AG04449 (cell line): Measurements from ENCODE around the gene ADD2.
"Not testable (repeated sequence)": the region's sequence is repeated elsewhere in the genome, so short reads cannot be mapped to it uniquely, and the experiment has no call there.

Source experiments
- CTCF ChIA-PET: fragments of 350-600 bp; formaldehyde crosslinking; extraction: SDS; loops from one replicate; lab custom pipeline; 2021; ENCODE audit warnings: antibody characterized with exemption; lab: Yijun Ruan, JAX
- POLR2A ChIA-PET: fragments of 400-600, 350-600 bp; formaldehyde crosslinking; extraction: SDS; loops from one replicate; lab custom pipeline; 2020; ENCODE audit warnings: antibody characterized with exemption, inconsistent platforms; lab: Yijun Ruan, JAX
- DNase-seq: peaks from one replicate; pipeline ENCODE4 v3.0.0-alpha.2; 2010; ENCODE audit warnings: low read depth, low spot score
- H3K4me3 ChIP-seq: 2 replicates; pipeline ENCODE4 v1.5.1; 2011; ENCODE audit warnings: low read depth, mild to moderate bottlenecking, control low read depth, low read length
- TF ChIP-seq, protein P1 (sequence below): IDR thresholded peaks from one replicate; pipeline ENCODE4 v1.5.1; 2011; ENCODE audit warnings: mild to moderate bottlenecking, moderate library complexity, low read length, control low read depth, inconsistent platforms; ENCODE audit not compliant: insufficient read depth; ENCODE audit errors: missing control alignments

The ADD2 gene

DNA sequence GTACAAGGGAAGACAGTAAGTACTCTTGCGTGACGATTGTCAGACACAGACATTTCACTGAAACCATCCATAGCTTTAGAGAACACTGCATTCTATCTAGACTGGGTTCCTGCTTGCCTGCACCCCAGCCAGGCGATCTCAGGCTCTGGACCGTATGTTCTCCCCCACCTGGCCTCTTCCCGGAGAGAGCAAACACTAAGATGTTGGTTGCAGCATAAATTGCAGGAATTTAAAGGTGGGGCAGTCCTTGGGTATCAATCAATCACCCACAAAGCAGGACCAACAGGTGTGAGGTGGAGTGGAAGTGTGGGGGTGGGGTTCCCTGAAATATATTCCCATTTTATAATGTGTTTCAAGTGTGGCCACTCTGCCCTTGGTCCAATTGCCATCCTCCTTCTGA is 110.8 kb downstream of the ADD2 start:
- CTCF ChIA-PET, result interaction anchor here (0.9 to 3.5 kb wide), 4 partner anchors 10 to 355 kb away, joined by 3 to 18 read pairs (median 5); partner anchors contain the start of gene FAM136A
- no peak overlapping the region for H3K4me3 ChIP-seq
- POLR2A ChIA-PET, result no interaction called here
- TF ChIP-seq, protein P1, sequence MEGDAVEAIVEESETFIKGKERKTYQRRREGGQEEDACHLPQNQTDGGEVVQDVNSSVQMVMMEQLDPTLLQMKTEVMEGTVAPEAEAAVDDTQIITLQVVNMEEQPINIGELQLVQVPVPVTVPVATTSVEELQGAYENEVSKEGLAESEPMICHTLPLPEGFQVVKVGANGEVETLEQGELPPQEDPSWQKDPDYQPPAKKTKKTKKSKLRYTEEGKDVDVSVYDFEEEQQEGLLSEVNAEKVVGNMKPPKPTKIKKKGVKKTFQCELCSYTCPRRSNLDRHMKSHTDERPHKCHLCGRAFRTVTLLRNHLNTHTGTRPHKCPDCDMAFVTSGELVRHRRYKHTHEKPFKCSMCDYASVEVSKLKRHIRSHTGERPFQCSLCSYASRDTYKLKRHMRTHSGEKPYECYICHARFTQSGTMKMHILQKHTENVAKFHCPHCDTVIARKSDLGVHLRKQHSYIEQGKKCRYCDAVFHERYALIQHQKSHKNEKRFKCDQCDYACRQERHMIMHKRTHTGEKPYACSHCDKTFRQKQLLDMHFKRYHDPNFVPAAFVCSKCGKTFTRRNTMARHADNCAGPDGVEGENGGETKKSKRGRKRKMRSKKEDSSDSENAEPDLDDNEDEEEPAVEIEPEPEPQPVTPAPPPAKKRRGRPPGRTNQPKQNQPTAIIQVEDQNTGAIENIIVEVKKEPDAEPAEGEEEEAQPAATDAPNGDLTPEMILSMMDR, result no peak
- DNase-seq, result no peak

DNA sequence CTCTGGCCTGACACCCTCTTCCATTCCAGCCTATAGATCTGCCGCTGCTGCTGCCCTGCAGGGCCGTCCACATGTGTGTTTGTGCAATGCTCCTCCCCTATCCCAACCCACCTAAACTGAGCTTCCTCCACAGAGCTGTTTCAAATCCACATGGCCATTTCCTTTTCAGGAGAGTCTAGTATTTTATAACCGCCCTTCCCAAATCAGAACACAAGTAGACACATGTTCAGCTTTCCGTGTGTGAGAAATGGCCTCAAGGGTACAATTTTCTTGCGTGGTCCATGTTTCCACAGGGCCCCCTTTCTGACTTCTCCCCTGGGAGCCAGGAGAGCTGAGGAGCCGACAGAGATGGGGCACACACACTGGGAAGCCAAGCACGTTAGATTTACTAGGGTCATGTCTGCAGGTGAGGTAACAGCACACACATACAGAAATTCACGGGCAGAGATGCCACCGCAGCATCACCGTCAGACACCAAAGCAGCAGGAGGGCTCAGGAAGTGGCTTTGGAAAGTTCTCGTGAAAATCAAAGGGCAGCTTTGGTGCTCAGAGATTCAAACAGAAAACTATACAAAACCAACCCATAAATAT is 111.5 kb downstream of the ADD2 start:
- no peak for DNase-seq
- ChIA-PET CTCF (interaction anchor here (0.5 to 3.5 kb wide), 8 partner anchors 9 to 353 kb away, joined by 3 to 18 read pairs (median 3); no protein-coding TSS in a partner anchor), POLR2A (no interaction called here)
- TF ChIP-seq, protein P1, result no peak
- no peak overlapping the region for H3K4me3 ChIP-seq

DNA sequence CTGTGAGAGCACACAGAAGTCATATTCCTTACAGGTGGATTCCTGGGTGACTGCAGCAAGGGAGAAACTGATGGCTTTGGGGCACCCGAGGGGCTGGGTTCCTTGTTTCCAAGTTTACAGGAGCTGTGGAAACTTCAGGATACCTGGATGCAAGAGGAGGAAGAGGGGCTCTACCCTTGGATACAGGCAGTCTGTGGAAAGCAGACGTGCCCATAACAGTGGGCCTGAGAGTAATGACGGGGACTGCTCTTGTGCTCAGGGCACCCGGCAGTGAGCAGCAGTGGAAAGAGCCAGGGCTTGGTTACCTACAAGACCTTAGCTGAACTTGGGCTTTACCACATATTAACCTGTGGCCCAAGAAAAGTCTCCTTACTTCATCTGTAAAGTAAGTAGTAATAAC is 112.2 kb downstream of the ADD2 start:
- TF ChIP-seq, protein P1, result no peak
- ChIA-PET POLR2A (no interaction called here), CTCF (interaction anchor here (0.7 to 3.5 kb wide), 8 partner anchors 8 to 354 kb away, joined by 3 to 18 read pairs (median 4); partner anchors contain the start of gene FAM136A)
- DNase-seq, result no peak
- no peak overlapping the region for H3K4me3 ChIP-seq

DNA sequence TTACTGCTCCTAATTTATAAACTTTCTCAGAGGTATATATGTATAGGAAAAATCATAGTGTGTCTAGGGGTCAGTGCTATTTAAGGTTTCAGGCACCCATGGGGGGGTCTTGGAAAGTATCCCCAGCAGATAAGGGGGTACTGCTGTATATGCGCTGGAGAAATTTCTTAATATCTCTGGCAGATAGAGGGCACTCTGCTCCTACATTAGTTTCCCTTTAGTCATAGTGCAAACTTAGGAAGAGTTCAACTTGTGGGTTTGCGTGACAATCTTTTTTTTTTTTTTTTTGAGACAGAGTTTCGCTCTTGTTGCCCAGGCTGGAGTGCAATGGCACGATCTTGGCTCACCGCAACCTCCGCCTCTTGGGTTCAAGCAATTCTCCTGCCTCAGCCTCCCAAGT is 112.8 kb downstream of the ADD2 start:
- POLR2A ChIA-PET, DNase-seq, H3K4me3 ChIP-seq: not testable (repeated sequence)
- TF ChIP-seq, protein P1, result peak; percentile 17
- CTCF ChIA-PET, result interaction anchor here (0.7 to 3.5 kb wide), 4 partner anchors 8 to 353 kb away, joined by 3 to 18 read pairs (median 5); partner anchors contain the start of gene FAM136A

DNA sequence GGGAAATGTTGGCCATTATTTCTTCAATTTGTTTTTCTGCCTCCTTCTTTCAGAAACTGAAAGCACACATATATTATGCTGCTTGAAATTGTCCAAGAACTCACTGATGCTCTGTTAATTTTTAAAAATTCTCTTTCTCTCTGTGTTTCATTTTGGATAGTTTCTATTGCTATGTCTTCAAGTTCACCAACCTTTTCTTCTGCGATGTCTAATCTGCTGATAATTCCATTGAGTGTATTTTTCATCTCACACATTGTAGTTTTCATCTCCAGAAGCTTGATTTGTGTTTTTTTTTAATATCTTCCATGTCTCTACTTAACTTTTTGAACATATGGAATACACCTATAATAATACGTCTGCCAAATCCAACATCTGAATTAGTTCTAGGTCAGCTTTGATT is 116.3 kb downstream of the ADD2 start:
- ChIA-PET CTCF (interaction anchor here (0.6 to 2.3 kb wide), 4 partner anchors 21 to 348 kb away, joined by 3 to 18 read pairs (median 3); no protein-coding TSS in a partner anchor), POLR2A (no interaction called here)
- DNase-seq, result no peak
- no peak overlapping the region for H3K4me3 ChIP-seq
- TF ChIP-seq, protein P1, result no peak

DNA sequence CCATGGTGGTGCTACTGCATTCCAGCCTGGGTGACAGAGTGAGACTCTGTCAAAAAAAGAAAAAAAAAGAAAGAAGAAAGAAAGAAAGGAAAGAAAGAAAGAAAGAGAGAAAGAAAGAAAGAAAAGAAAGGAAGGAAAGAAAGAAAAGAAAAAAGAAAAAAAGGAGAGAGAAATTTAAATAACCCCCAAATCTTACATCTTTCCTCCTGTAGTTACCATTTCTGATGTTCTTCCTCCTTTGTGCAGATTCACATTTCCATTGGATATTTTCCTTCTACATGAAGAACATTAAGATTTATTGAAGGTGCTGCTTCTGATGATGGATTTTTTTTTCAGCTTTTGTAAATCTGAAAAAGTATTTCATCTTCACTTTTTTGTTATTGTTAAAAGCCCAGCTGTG is 117.0 kb downstream of the ADD2 start:
- POLR2A ChIA-PET, result no interaction called here
- H3K4me3 ChIP-seq, result no peak overlapping the region
- CTCF ChIA-PET, result interaction anchor here (0.9 to 2.3 kb wide), 2 partner anchors 22 to 347 kb away, joined by 3 to 18 read pairs; no protein-coding TSS in a partner anchor
- TF ChIP-seq, protein P1, result no peak
- DNase-seq, result no peak
